Measurements from ENCODE around the gene PDCD1. TPM values are rescaled to one million over a fixed set of nuclear protein-coding genes. Genes with fewer than 3 reads are reported as not detected.

Gene PDCD1
- total and polyA plus RNA-seq, 2 of the 13 experiments (the other 11 are each of a cell fraction or from before 2014, with no cell fraction given), result 0.04 TPM; not detected in 1

GRCh38 chr2:241808721-241809382 is 49.8 kb downstream of the PDCD1 start, which contains the start of gene NEU4 (continued):
- TF ChIP-seq GTF2F1 (IDR thresholded peaks at IDR 0.05; ENCODE audit: low read length), result no peak
- TF ChIP-seq SUZ12 (IDR thresholded peaks at IDR 0.05; ENCODE audit: low read depth, low read length), result no peak
- TF ChIP-seq ZFYVE20 (CRISPR knock-in tag; IDR thresholded peaks at IDR 0.05; ENCODE audit: borderline replicate concordance, low read depth), result no peak
- TF ChIP-seq THAP8 (CRISPR knock-in tag; IDR thresholded peaks at IDR 0.05; ENCODE audit: borderline replicate concordance), result no peak
- peak; percentile 82 for TF ChIP-seq RFXAP (CRISPR knock-in tag; IDR thresholded peaks at IDR 0.05; ENCODE audit: borderline replicate concordance)
- TF ChIP-seq PCBP1 (IDR thresholded peaks at IDR 0.05; ENCODE audit: borderline replicate concordance, low read depth, low read length), result no peak
- TF ChIP-seq HNRNPLL (IDR thresholded peaks at IDR 0.05; ENCODE audit: low read depth, low read length, poor library complexity, severe bottlenecking), result peak; percentile 98
- TF ChIP-seq NR0B2 (CRISPR knock-in tag; IDR thresholded peaks at IDR 0.05), result peak; percentile 93
- peak; percentile 96 for TF ChIP-seq HNF4G (IDR thresholded peaks at IDR 0.05; ENCODE audit: borderline replicate concordance, low read depth, low read length)
- peak; percentile 98 for TF ChIP-seq HNF4G (CRISPR knock-in tag; IDR thresholded peaks at IDR 0.05; ENCODE audit: borderline replicate concordance, low read depth)
- peak; percentile 98 for TF ChIP-seq UBTF (CRISPR knock-in tag; IDR thresholded peaks at IDR 0.05)
- TF ChIP-seq DMTF1 (CRISPR knock-in tag; IDR thresholded peaks at IDR 0.05), result no peak
- peak; percentile 42; the same call in 1 of the 2 replicates for TF ChIP-seq KDM5A (IDR thresholded peaks at IDR 0.05; ENCODE audit: borderline replicate concordance, low read length)
- TF ChIP-seq CHCHD3 (CRISPR knock-in tag; IDR thresholded peaks at IDR 0.05), result peak; percentile 96
- TF ChIP-seq ZBTB21 (CRISPR knock-in tag; IDR thresholded peaks at IDR 0.05), result 0 out of 2 replicates have a peak, but pooled peaks have one; percentile 16
- peak; percentile 81; the same call in 1 of the 2 replicates for TF ChIP-seq ZNF704 (CRISPR knock-in tag; IDR thresholded peaks at IDR 0.05; ENCODE audit: borderline replicate concordance)
- TF ChIP-seq ZBTB43 (CRISPR knock-in tag; conservative IDR thresholded peaks at IDR 0.05), result peak; percentile 90
- peak; percentile 96 for TF ChIP-seq MTA1 (CRISPR knock-in tag; IDR thresholded peaks at IDR 0.05; ENCODE audit: borderline replicate concordance)
